ENCODE measurements around the gene MS4A12.
"Not testable (repeated sequence)": the region's sequence is repeated elsewhere in the genome, so short reads cannot be mapped to it uniquely, and the experiment has no call there.

Gene MS4A12

DNA sequence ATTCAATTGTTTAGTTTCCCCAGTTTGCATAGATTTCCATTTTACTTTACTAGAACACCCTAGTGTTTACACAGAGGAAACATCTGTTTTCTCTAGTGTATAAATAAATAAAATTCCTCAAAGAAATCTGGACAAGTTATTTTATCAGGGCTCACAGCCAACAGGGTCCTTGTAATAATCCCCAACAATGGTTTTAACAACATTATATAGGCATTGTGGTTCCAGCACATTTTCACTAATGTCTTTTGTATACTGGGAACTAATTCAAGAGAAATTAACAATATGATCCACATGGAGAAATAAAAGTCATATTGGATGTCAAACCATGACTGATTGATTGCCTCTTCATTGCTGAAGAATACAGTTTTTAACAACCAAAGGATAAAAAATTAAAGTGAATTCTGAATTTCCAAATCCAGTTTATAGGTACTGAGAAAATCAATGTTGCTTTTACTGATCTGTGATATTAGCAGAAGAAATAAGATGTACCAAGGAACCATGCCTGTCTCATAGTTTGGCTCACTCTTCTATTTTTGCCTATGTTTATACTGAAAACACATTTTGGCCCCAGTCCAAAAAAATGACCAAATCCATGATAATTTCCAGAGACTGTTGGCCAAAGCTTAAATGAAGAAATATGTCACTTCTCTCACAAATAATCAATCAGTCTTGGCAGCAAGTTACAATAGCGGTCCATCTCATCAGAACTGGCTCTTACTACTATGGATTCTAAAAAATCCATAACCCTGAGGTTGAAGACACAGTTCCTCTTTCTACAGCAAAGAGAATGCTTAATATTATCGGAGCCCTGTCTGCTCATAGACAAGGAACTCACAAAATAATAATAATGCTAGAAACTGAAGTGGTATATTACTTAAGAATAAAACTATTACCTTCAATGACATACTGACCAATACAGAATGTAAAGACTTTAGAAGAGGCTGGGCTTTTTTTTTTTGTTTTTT, 21.2 kb downstream of the MS4A12 start:
- DNase-seq = no peak

- no peak for DNase-seq
These were observed 22.7 kb downstream of the MS4A12 start, which contains the start of gene MS4A13 for GRCh38 chr11:60515144-60515855. MS4A13 (plus strand) TSS chr11:60515392; CDS start chr11:60518084, 2,692 bp downstream.

GRCh38 chr11:60528465-60528864, 35.9 kb downstream of the MS4A12 start:
- DNase-seq = no peak

- DNase-seq = no peak
These were observed 36.4 kb downstream of the MS4A12 start for GRCh38 chr11:60528934-60529333.

DNA sequence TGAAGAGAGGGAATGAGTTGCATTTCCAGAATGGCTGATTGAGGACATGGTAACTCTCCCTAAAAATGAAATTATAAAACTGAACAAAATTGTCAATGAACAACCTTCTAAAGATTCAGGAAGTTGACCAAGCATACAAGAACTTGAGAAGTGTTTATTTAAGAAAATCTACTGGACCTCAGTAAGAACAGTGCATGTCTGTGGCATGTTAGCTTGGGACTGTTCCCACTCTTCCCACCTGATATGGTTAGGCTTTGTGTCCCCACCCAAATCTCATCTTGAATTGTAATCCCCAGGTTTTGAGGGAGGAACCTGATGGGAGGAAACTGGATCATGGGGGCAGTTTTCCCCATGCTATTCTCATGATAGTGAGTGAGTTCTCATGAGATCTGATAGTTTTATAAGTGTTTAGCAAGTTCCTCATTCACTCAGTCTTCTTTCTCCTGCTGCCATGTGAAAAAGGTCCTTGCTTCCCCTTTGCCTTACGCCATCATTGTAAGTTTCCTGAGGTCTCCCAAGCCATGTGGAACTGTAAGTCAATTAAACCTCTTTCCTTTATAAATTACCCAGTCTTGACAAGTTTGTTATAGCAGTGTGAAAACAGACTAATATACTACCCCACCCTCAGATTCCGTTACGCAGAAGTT, 38.0 kb downstream of the MS4A12 start:
- no peak for DNase-seq

GRCh38 chr11:60532383-60532782, 39.8 kb downstream of the MS4A12 start:
- DNase-seq = not testable (repeated sequence)

DNA sequence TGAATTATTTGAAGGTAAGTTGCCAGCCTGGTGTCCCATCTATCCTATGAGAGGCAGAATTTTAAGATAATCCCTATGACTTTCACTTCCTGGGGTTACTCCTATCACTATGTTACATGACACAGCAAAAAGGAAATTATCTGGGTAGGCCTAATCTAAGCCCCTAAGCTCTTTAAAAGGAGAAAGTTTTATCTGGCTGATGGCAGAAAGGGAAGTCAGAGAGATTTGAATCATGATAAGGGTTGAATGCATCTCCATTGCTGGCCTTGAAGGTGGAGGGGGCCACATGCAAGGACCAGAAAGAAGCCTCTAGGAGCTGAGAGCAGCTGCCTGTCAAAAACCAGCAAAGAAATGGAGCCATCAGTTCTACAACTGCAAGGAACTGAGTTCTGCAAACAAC, 46.0 kb downstream of the MS4A12 start:
- DNase-seq = not testable (repeated sequence)

DNA sequence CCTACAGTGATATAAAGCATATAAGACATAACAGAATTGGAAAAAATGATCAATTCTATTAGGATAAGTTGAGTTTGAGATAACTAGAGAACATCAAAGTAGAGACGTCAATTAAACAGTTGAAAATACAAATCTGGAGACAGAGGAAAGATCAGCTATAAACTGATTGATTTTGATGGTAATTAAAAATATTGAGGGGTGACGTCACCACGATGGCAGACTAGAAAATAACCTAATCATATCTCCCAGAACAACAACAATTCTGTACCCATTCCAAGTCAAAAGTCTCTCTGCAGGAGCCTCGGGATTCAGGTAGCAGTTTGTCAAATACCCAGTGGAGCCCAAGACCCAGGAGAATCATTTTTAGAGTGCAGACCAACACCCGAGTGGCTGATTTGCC, 51.5 kb downstream of the MS4A12 start:
- DNase-seq = no peak
